ENCODE results near the gene TCL1A. TPM values are rescaled to one million over a fixed set of nuclear protein-coding genes. Genes with fewer than 3 reads are reported as not detected.
"Not testable (repeated sequence)": the region's sequence is repeated elsewhere in the genome, so short reads cannot be mapped to it uniquely, and the experiment has no call there.

Gene TCL1A
- total RNA-seq, 4 donors from 2014 or later: 3.7 to 19.5 TPM; not detected in 2

DNA sequence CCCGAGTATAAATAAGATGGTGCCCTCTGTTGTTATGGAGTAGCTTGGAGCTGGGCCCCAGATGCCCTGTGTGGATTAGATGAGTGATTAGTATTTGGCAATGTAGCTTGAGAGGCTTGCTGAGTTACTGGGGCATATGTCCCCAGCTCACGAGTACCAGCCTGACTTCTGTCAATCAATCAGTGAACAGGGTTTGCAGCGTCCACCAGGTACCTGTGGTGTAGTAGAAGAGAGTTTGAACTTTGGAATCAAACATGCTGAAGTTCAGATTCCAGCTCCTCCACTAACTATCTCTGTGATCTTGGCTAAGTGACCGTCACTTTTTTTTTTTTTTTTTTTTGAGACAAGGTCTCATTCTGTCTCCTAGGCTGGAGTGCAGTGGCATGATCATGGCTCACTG is 39.3 kb downstream of the TCL1A start:
- in situ Hi-C loops (cut with MboI; ENCODE audit: low pct_ligation_motif_present in 1 of 4, low pct_unique_long_range_greater_than_20kb in 1 of 4, low sequenced_read_pairs in 3 of 4) (no loop called here), intact Hi-C loops (cut with DNase I; ENCODE audit: low total_unique reads) (no loop called here)
- no peak overlapping the region for H3K27ac ChIP-seq
- no peaks in the 10 kb centered on the region for H3K4me1 ChIP-seq
- WGBS, 2 donors (ENCODE audit: low coverage in 1 of 2): 40 to 67% methylated on average over 2 to 4 of the region's 4 CpGs
- no peak overlapping the region for H3K4me3 ChIP-seq
- no peaks in the 10 kb centered on the region for H3K27me3 ChIP-seq
- no peaks in the 10 kb centered on the region for H3K9me3 ChIP-seq
- H3K36me3 ChIP-seq: no peaks in the 10 kb centered on the region
- no peak for TF ChIP-seq POLR2AphosphoS5 (IDR thresholded peaks at IDR 0.05)
- TF ChIP-seq, protein P1, sequence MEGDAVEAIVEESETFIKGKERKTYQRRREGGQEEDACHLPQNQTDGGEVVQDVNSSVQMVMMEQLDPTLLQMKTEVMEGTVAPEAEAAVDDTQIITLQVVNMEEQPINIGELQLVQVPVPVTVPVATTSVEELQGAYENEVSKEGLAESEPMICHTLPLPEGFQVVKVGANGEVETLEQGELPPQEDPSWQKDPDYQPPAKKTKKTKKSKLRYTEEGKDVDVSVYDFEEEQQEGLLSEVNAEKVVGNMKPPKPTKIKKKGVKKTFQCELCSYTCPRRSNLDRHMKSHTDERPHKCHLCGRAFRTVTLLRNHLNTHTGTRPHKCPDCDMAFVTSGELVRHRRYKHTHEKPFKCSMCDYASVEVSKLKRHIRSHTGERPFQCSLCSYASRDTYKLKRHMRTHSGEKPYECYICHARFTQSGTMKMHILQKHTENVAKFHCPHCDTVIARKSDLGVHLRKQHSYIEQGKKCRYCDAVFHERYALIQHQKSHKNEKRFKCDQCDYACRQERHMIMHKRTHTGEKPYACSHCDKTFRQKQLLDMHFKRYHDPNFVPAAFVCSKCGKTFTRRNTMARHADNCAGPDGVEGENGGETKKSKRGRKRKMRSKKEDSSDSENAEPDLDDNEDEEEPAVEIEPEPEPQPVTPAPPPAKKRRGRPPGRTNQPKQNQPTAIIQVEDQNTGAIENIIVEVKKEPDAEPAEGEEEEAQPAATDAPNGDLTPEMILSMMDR (IDR thresholded peaks at IDR 0.05): no peak
- no peak for TF ChIP-seq EP300 (IDR thresholded peaks at IDR 0.05; ENCODE audit: low read depth)
- TF ChIP-seq POLR2A (IDR thresholded peaks at IDR 0.05): no peak
- DNase-seq: no peak

DNA sequence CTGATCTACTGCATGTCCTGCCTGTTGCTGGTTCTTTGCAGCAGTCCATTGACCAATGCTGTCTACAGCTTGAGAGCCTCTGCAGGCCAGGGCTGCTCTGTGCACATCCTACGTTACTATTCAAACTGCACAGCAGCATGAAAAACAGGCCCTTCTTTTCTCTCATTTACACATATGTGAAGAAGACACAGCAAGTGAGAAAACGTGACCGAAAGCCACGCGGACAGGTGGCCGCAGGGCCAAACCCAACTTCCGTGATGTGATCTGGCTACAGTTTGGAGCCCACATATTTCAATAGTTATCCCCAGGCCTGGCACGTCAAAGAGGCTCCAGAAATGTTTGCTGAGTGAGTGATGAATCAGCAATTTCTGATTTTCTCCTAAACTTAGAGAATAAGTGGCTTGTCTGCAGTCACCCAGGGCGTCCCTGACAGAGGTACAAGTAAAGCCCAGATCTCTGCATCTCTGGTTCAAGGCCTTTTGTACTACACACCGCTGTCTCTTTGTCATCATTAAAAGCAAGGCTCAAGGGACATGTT is 45.6 kb downstream of the TCL1A start:
- Histone ChIP-seq H3K9me3 (no peaks in the 10 kb centered on the region), H3K4me1 (no peaks in the 10 kb centered on the region), H3K27me3 (no peaks in the 10 kb centered on the region), H3K36me3 (no peaks in the 10 kb centered on the region), H3K4me3 (no peak overlapping the region), H3K27ac (no peak overlapping the region)
- DNase-seq: no peak
- intact Hi-C loops (cut with DNase I; ENCODE audit: low total_unique reads): no loop called here
- TF ChIP-seq POLR2A (IDR thresholded peaks at IDR 0.05): no peak
- TF ChIP-seq, protein P1 (IDR thresholded peaks at IDR 0.05): no peak
- no peak for TF ChIP-seq POLR2AphosphoS5 (IDR thresholded peaks at IDR 0.05)
- no peak for TF ChIP-seq EP300 (IDR thresholded peaks at IDR 0.05; ENCODE audit: low read depth)
- in situ Hi-C loops (cut with MboI; ENCODE audit: low pct_ligation_motif_present in 1 of 4, low pct_unique_long_range_greater_than_20kb in 1 of 4, low sequenced_read_pairs in 3 of 4): no loop called here
- 71 to 85% methylated on average over 8 to 10 of the region's 10 CpGs for WGBS, 2 donors (ENCODE audit: low coverage in 1 of 2)

DNA sequence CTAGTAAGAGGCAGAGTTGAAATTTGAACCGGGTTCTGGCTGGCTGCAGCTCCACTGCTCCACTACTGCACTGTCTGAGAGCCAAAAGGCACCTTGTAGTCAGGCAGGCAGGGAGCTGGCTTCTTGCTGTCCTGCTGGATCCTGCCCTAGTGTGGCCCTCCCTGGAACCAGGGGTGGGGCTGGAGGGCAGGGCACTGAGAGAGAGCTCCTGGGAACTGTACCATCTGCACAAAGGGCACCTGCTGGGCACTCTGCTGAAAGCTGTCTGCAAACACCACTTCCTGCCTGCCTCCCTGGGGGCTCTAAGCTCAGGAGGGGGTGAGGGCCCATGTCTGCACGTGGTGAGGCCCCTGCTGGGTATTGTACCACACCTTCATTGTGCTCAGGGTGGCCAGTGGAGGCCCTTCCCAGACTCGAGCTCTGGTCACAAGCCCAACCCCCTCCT is 46.7 kb downstream of the TCL1A start:
- DNase-seq: no peak
- TF ChIP-seq POLR2AphosphoS5 (IDR thresholded peaks at IDR 0.05) (no peak), POLR2A (IDR thresholded peaks at IDR 0.05) (no peak), EP300 (IDR thresholded peaks at IDR 0.05; ENCODE audit: low read depth) (no peak)
- TF ChIP-seq, protein P1 (IDR thresholded peaks at IDR 0.05): no peak
- H3K27ac ChIP-seq: no peak overlapping the region
- in situ Hi-C loops (cut with MboI; ENCODE audit: low pct_ligation_motif_present in 1 of 4, low pct_unique_long_range_greater_than_20kb in 1 of 4, low sequenced_read_pairs in 3 of 4) (no loop called here), intact Hi-C loops (cut with DNase I; ENCODE audit: low total_unique reads) (no loop called here)
- no peaks in the 10 kb centered on the region for H3K36me3 ChIP-seq
- WGBS, 2 donors (ENCODE audit: low coverage in 1 of 2): 9% methylated on average over 3 of the region's 3 CpGs; no CpG with 5 or more reads in 1 of the 2 donors
- no peak overlapping the region for H3K4me3 ChIP-seq
- H3K27me3 ChIP-seq: no peaks in the 10 kb centered on the region
- no peaks in the 10 kb centered on the region for H3K4me1 ChIP-seq
- no peaks in the 10 kb centered on the region for H3K9me3 ChIP-seq

DNA sequence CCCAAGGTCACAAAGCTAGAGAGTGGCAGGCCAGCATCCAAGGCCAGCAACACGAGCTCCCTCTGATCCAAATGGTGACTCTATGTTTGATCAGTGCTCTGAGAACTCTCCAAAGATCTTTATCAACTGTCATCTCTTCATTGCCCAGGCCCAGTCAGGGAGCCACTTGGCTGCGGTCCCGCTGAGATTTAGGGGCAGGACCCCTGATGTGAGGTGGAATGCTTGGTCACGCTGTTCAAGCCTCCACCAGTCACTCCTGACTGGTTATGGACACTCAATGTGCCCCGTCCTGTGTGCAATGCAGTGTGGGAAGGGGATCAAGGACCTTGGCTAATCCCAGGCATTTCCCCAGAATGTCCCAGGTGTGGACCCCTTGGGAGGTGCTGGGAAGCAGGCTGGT is 47.5 kb downstream of the TCL1A start:
- H3K27me3 ChIP-seq: no peaks in the 10 kb centered on the region
- in situ Hi-C loops (cut with MboI; ENCODE audit: low pct_ligation_motif_present in 1 of 4, low pct_unique_long_range_greater_than_20kb in 1 of 4, low sequenced_read_pairs in 3 of 4): no loop called here
- TF ChIP-seq POLR2AphosphoS5 (IDR thresholded peaks at IDR 0.05) (no peak), POLR2A (IDR thresholded peaks at IDR 0.05) (no peak)
- H3K4me3 ChIP-seq: no peak overlapping the region
- H3K27ac ChIP-seq: no peak overlapping the region
- no peaks in the 10 kb centered on the region for H3K4me1 ChIP-seq
- H3K9me3 ChIP-seq: no peaks in the 10 kb centered on the region
- no peak for DNase-seq
- H3K36me3 ChIP-seq: no peaks in the 10 kb centered on the region
- intact Hi-C loops (cut with DNase I; ENCODE audit: low total_unique reads): no loop called here
- WGBS, 2 donors (ENCODE audit: low coverage in 1 of 2): 81 to 100% methylated on average over 1 to 5 of the region's 5 CpGs

DNA sequence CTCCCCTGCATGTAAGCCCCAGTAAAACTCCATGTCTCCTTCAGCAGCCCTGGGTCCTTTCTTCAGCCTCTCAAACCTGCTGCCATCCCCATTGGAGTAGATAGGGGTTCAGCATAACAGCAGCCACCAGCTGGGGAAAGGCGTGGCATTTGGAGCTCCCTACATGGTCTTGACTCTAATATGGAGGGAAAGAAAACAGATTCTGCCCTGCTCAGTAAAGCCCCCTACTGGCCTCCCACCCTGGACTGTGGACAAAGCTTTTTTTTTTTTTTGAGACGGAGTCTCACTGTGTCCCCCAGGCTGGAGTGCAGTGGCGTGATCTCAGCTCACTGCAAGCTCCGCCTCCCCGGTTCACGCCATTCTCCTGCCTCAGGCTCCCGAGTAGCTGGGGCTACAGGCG is 48.4 kb downstream of the TCL1A start:
- 70 to 72% methylated on average over 2 to 8 of the region's 8 CpGs for WGBS, 2 donors (ENCODE audit: low coverage in 1 of 2)
- H3K27ac ChIP-seq; H3K4me1 ChIP-seq; DNase-seq; H3K9me3 ChIP-seq; H3K27me3 ChIP-seq; in situ Hi-C loops (cut with MboI; ENCODE audit: low pct_ligation_motif_present in 1 of 4, low pct_unique_long_range_greater_than_20kb in 1 of 4, low sequenced_read_pairs in 3 of 4); H3K4me3 ChIP-seq; intact Hi-C loops (cut with DNase I; ENCODE audit: low total_unique reads); H3K36me3 ChIP-seq: not testable (repeated sequence)

All from transverse colon (tissue), 4 donors.